ENCODE measurements around the gene PLN. TPM values are rescaled to one million over a fixed set of nuclear protein-coding genes. Genes with fewer than 3 reads are reported as not detected.

PLN gene
- not detected in 2 replicates for total RNA-seq

GRCh38 chr6:118548136-118548535 is at the start of gene PLN:
Gene PLN, plus strand, starts transcription at chr6:118548296. Its CDS starts 10,626 bp downstream, at chr6:118558922.
- Mint-ChIP-seq H3K4me1 (ENCODE audit: low read depth) (peaks cover 27% of the 10 kb centered on the region), H3K27ac (no peak within 1 kb of the TSS), H3K36me3 (ENCODE audit: low read depth) (peaks cover 9% of the 10 kb centered on the region), H3K27me3 (ENCODE audit: insufficient read depth) (no peaks in the 10 kb centered on the region), H3K4me3 (no peak within 1 kb of the TSS), H3K9me3 (no peaks in the 10 kb centered on the region)
- DNase-seq (ENCODE audit: low spot score): no peak
- intact Hi-C loops (cut with micrococcal nuclease): no loop called here

GRCh38 chr6:118500130-118501015 is 47.7 kb upstream of the PLN start:
- Mint-ChIP-seq H3K9me3 (peaks cover 18% of the 10 kb centered on the region), H3K4me3 (no peak overlapping the region), H3K27me3 (ENCODE audit: insufficient read depth) (no peaks in the 10 kb centered on the region), H3K4me1 (ENCODE audit: low read depth) (peaks cover 4% of the 10 kb centered on the region), H3K27ac (no peak overlapping the region), H3K36me3 (ENCODE audit: low read depth) (peaks cover 45% of the 10 kb centered on the region)
- intact Hi-C loops (cut with micrococcal nuclease): no loop called here
- no peak for DNase-seq (ENCODE audit: low spot score)

GRCh38 chr6:118501099-118501498 is 47.0 kb upstream of the PLN start:
- Mint-ChIP-seq H3K4me3 (no peak overlapping the region), H3K9me3 (peaks cover 18% of the 10 kb centered on the region), H3K27ac (no peak overlapping the region), H3K4me1 (ENCODE audit: low read depth) (peaks cover 2% of the 10 kb centered on the region), H3K27me3 (ENCODE audit: insufficient read depth) (no peaks in the 10 kb centered on the region), H3K36me3 (ENCODE audit: low read depth) (peaks cover 41% of the 10 kb centered on the region)
- intact Hi-C loops (cut with micrococcal nuclease): no loop called here
- DNase-seq (ENCODE audit: low spot score): no peak

GRCh38 chr6:118501765-118502164 is 46.3 kb upstream of the PLN start:
- Mint-ChIP-seq H3K4me1 (ENCODE audit: low read depth) (peaks cover 4% of the 10 kb centered on the region), H3K4me3 (no peak overlapping the region), H3K27ac (no peak overlapping the region), H3K9me3 (peaks cover 18% of the 10 kb centered on the region), H3K36me3 (ENCODE audit: low read depth) (peaks cover 41% of the 10 kb centered on the region), H3K27me3 (ENCODE audit: insufficient read depth) (no peaks in the 10 kb centered on the region)
- intact Hi-C loops (cut with micrococcal nuclease): no loop called here
- no peak for DNase-seq (ENCODE audit: low spot score)

- H3K4me1 Mint-ChIP-seq (ENCODE audit: low read depth): peaks cover 4% of the 10 kb centered on the region
- intact Hi-C loops (cut with micrococcal nuclease): no loop called here
- peaks cover 18% of the 10 kb centered on the region for H3K9me3 Mint-ChIP-seq
- no peaks in the 10 kb centered on the region for H3K27me3 Mint-ChIP-seq (ENCODE audit: insufficient read depth)
- DNase-seq (ENCODE audit: low spot score): no peak
- no peak overlapping the region for H3K4me3 Mint-ChIP-seq
- H3K36me3 Mint-ChIP-seq (ENCODE audit: low read depth): peaks cover 41% of the 10 kb centered on the region
- no peak overlapping the region for H3K27ac Mint-ChIP-seq
Measured at GRCh38 chr6:118502169-118502568, 45.9 kb upstream of the PLN start.

GRCh38 chr6:118504611-118505010 is 43.5 kb upstream of the PLN start:
- DNase-seq (ENCODE audit: low spot score): no peak
- no peaks in the 10 kb centered on the region for H3K27me3 Mint-ChIP-seq (ENCODE audit: insufficient read depth)
- no peak overlapping the region for H3K4me3 Mint-ChIP-seq
- H3K27ac Mint-ChIP-seq: no peak overlapping the region
- peaks cover 4% of the 10 kb centered on the region for H3K4me1 Mint-ChIP-seq (ENCODE audit: low read depth)
- intact Hi-C loops (cut with micrococcal nuclease): no loop called here
- H3K9me3 Mint-ChIP-seq: peaks cover 18% of the 10 kb centered on the region
- peaks cover 35% of the 10 kb centered on the region for H3K36me3 Mint-ChIP-seq (ENCODE audit: low read depth)

GRCh38 chr6:118505656-118506055 is 42.4 kb upstream of the PLN start:
- Mint-ChIP-seq H3K27me3 (ENCODE audit: insufficient read depth) (no peaks in the 10 kb centered on the region), H3K36me3 (ENCODE audit: low read depth) (peaks cover 33% of the 10 kb centered on the region), H3K27ac (no peak overlapping the region), H3K4me1 (ENCODE audit: low read depth) (peaks cover 4% of the 10 kb centered on the region), H3K9me3 (peaks cover 14% of the 10 kb centered on the region), H3K4me3 (no peak overlapping the region)
- DNase-seq (ENCODE audit: low spot score): no peak
- intact Hi-C loops (cut with micrococcal nuclease): no loop called here

GRCh38 chr6:118506071-118506638 is 41.9 kb upstream of the PLN start:
- intact Hi-C loops (cut with micrococcal nuclease): no loop called here
- Mint-ChIP-seq H3K4me3 (no peak overlapping the region), H3K36me3 (ENCODE audit: low read depth) (peaks cover 28% of the 10 kb centered on the region), H3K27me3 (ENCODE audit: insufficient read depth) (no peaks in the 10 kb centered on the region), H3K9me3 (peaks cover 14% of the 10 kb centered on the region), H3K4me1 (ENCODE audit: low read depth) (peaks cover 4% of the 10 kb centered on the region), H3K27ac (no peak overlapping the region)
- DNase-seq (ENCODE audit: low spot score): no peak

- H3K4me1 Mint-ChIP-seq (ENCODE audit: low read depth): peaks cover 4% of the 10 kb centered on the region
- H3K27ac Mint-ChIP-seq: no peak overlapping the region
- H3K9me3 Mint-ChIP-seq: peaks cover 4% of the 10 kb centered on the region
- no peaks in the 10 kb centered on the region for H3K27me3 Mint-ChIP-seq (ENCODE audit: insufficient read depth)
- no peak for DNase-seq (ENCODE audit: low spot score)
- H3K4me3 Mint-ChIP-seq: no peak overlapping the region
- peaks cover 17% of the 10 kb centered on the region for H3K36me3 Mint-ChIP-seq (ENCODE audit: low read depth)
- intact Hi-C loops (cut with micrococcal nuclease): no loop called here
Measured at GRCh38 chr6:118507636-118508035, 40.5 kb upstream of the PLN start.

GRCh38 chr6:118509009-118509617 is 39.0 kb upstream of the PLN start:
- Mint-ChIP-seq H3K4me3 (no peak overlapping the region), H3K9me3 (no peaks in the 10 kb centered on the region), H3K27me3 (ENCODE audit: insufficient read depth) (no peaks in the 10 kb centered on the region), H3K36me3 (ENCODE audit: low read depth) (peaks cover 12% of the 10 kb centered on the region), H3K27ac (no peak overlapping the region), H3K4me1 (ENCODE audit: low read depth) (peaks cover 4% of the 10 kb centered on the region)
- intact Hi-C loops (cut with micrococcal nuclease): no loop called here
- DNase-seq (ENCODE audit: low spot score): no peak

- no peak for DNase-seq (ENCODE audit: low spot score)
- H3K36me3 Mint-ChIP-seq (ENCODE audit: low read depth): peaks cover 13% of the 10 kb centered on the region
- H3K9me3 Mint-ChIP-seq: no peaks in the 10 kb centered on the region
- H3K27me3 Mint-ChIP-seq (ENCODE audit: insufficient read depth): no peaks in the 10 kb centered on the region
- intact Hi-C loops (cut with micrococcal nuclease): no loop called here
- no peaks in the 10 kb centered on the region for H3K4me1 Mint-ChIP-seq (ENCODE audit: low read depth)
- H3K27ac Mint-ChIP-seq: no peak overlapping the region
- no peak overlapping the region for H3K4me3 Mint-ChIP-seq
Measured at GRCh38 chr6:118511930-118512715, 36.0 kb upstream of the PLN start.

- no peak overlapping the region for H3K27ac Mint-ChIP-seq
- no peaks in the 10 kb centered on the region for H3K9me3 Mint-ChIP-seq
- no peaks in the 10 kb centered on the region for H3K4me1 Mint-ChIP-seq (ENCODE audit: low read depth)
- H3K36me3 Mint-ChIP-seq (ENCODE audit: low read depth): peaks cover 27% of the 10 kb centered on the region
- DNase-seq (ENCODE audit: low spot score): no peak
- H3K27me3 Mint-ChIP-seq (ENCODE audit: insufficient read depth): no peaks in the 10 kb centered on the region
- intact Hi-C loops (cut with micrococcal nuclease): no loop called here
- H3K4me3 Mint-ChIP-seq: no peak overlapping the region
Measured at GRCh38 chr6:118514689-118515088, 33.4 kb upstream of the PLN start.

Data from activated T-helper 1 cell treated with anti-CD3 and anti-CD28 coated beads, Interleukin-12 subunit alpha, Interleukin-12 subunit beta, Interleukin-2, Interleukin-4 antibody, amounts not matched to agents 30 ng/mL and 10 ng/mL and 1 ng/mL, durations not matched to agents 14 hours and 24 hours and 36 hours (primary cell).